Spinal cord (tissue), 10 donors: ENCODE data around the gene B4GALT1. TPM values are rescaled to one million over a fixed set of nuclear protein-coding genes. Genes with fewer than 3 reads are reported as not detected.
A peak's percentile ranks its signal among the peaks of the same experiment; 100 is the strongest.
"Not testable (repeated sequence)": the region's sequence is repeated elsewhere in the genome, so short reads cannot be mapped to it uniquely, and the experiment has no call there.

Experiments used
- DNase-seq, 6 donors: peaks; one replicate each; pipeline versions ENCODE4 v3.0.0 to v3.0.0-alpha.2; 2013 to 2015; ENCODE audit warnings: low spot score in 6 of 6, low read depth in 4 of 6
- H3K27ac ChIP-seq: one replicate; pipeline ENCODE4 v1.5.1; 2013; ENCODE audit warnings: low read depth, low read length, control low read depth
- H3K27me3 ChIP-seq: one replicate; pipeline ENCODE4 v1.6.1; 2013; ENCODE audit warnings: low read length; ENCODE audit not compliant: control insufficient read depth, insufficient read depth
- H3K36me3 ChIP-seq: one replicate; pipeline ENCODE4 v1.6.1; 2013; ENCODE audit warnings: low read length; ENCODE audit not compliant: control insufficient read depth, insufficient read depth
- H3K4me1 ChIP-seq: one replicate; pipeline ENCODE4 v1.6.1; 2013; ENCODE audit warnings: low read length; ENCODE audit not compliant: control insufficient read depth, insufficient read depth
- H3K4me3 ChIP-seq: one replicate; pipeline ENCODE4 v1.5.1; 2013; ENCODE audit warnings: low read depth, low read length, control low read depth
- H3K9me3 ChIP-seq: one replicate; pipeline ENCODE4 v1.6.1; 2013; ENCODE audit warnings: low read length; ENCODE audit not compliant: control insufficient read depth, insufficient read depth
- WGBS: methylation state at CpG from one replicate; pipeline ENCODE4 v1.1.5; 2013; ENCODE audit warnings: missing lambda C conversion rate; ENCODE audit not compliant: insufficient coverage; 5-methylcytosine and 5-hydroxymethylcytosine counted together
- polyA plus RNA-seq, 2 donors: library from polyadenylated mRNA; unstranded; fragments of 120-200 nt; gene quantifications; one replicate each; pipeline ENCODE4 v1.2.1, GENCODE V29; 2013; ENCODE audit not compliant: insufficient read length in 2 of 2
- total RNA-seq, 2 donors: library from RNA; depleted of rRNA in 1 of 2; stranded (reverse); fragments of 120-200 nt in 1 of 2; fragments of >200 nt in 1 of 2; gene quantifications; one replicate each; pipeline versions ENCODE4 v1.2.3 to v1.2.4, GENCODE V29; 2013 to 2014
- donor health status: healthy.

B4GALT1 gene
- total and polyA plus RNA-seq, 4 donors, result 9.5 to 13.3 (median 11.3) TPM

- no CpG with 5 or more reads among the region's 5 CpGs for WGBS
Observed at GRCh38 chr9:33105504-33105903, 61.6 kb downstream of the B4GALT1 start.

GRCh38 chr9:33104401-33104800, 62.7 kb downstream of the B4GALT1 start:
- DNase-seq, result no peak
- WGBS, result 89% methylated on average over 5 of the region's 7 CpGs
- peak overlapping the region; percentile 47 for H3K27ac ChIP-seq
- H3K4me3 ChIP-seq, result no peak overlapping the region
- no peaks in the 10 kb centered on the region for H3K27me3 ChIP-seq
- H3K36me3 ChIP-seq, result no peaks in the 10 kb centered on the region
- no peaks in the 10 kb centered on the region for H3K9me3 ChIP-seq
- H3K4me1 ChIP-seq, result peaks cover 10% of the 10 kb centered on the region

More at GRCh38 chr9:33105504-33105903, 61.6 kb downstream of the B4GALT1 start:
- H3K27me3 ChIP-seq, result no peaks in the 10 kb centered on the region
- H3K27ac ChIP-seq, result no peak overlapping the region
- no peaks in the 10 kb centered on the region for H3K9me3 ChIP-seq
- no peak for DNase-seq
- H3K4me3 ChIP-seq, result no peak overlapping the region
- no peaks in the 10 kb centered on the region for H3K36me3 ChIP-seq
- peaks cover 10% of the 10 kb centered on the region for H3K4me1 ChIP-seq

GRCh38 chr9:33103501-33104281, 63.4 kb downstream of the B4GALT1 start:
- no peaks in the 10 kb centered on the region for H3K36me3 ChIP-seq
- H3K27ac ChIP-seq, result peak overlapping the region; percentile 47
- no peaks in the 10 kb centered on the region for H3K9me3 ChIP-seq
- H3K27me3 ChIP-seq, result no peaks in the 10 kb centered on the region
- H3K4me3 ChIP-seq, result no peak overlapping the region
- H3K4me1 ChIP-seq, result peaks cover 10% of the 10 kb centered on the region
- no peak for DNase-seq
- WGBS, result 100% methylated on average over 1 of the region's 8 CpGs

- peaks cover 10% of the 10 kb centered on the region for H3K4me1 ChIP-seq
- H3K9me3 ChIP-seq, result no peaks in the 10 kb centered on the region
- H3K4me3 ChIP-seq, result no peak overlapping the region
- no peak for DNase-seq
- no peaks in the 10 kb centered on the region for H3K36me3 ChIP-seq
- H3K27me3 ChIP-seq, result no peaks in the 10 kb centered on the region
- peak overlapping the region; percentile 15 for H3K27ac ChIP-seq
- WGBS, result 86% methylated on average over 12 of the region's 13 CpGs
Observed at GRCh38 chr9:33102551-33103210, 64.5 kb downstream of the B4GALT1 start.

- H3K4me3 ChIP-seq, result no peak overlapping the region
- no peaks in the 10 kb centered on the region for H3K27me3 ChIP-seq
- no peaks in the 10 kb centered on the region for H3K9me3 ChIP-seq
- H3K4me1 ChIP-seq, result peaks cover 3% of the 10 kb centered on the region
- H3K27ac ChIP-seq, result no peak overlapping the region
- 86% methylated on average over 9 of the region's 10 CpGs for WGBS
- no peaks in the 10 kb centered on the region for H3K36me3 ChIP-seq
- DNase-seq, result peak in 1 of 6 donors; percentile 49
Observed at GRCh38 chr9:33101104-33101951, 65.8 kb downstream of the B4GALT1 start.

GRCh38 chr9:33099754-33100153, 67.4 kb downstream of the B4GALT1 start:
- H3K4me3 ChIP-seq, result no peak overlapping the region
- WGBS, result 90% methylated on average over 2 of the region's 2 CpGs
- H3K36me3 ChIP-seq, result no peaks in the 10 kb centered on the region

GRCh38 chr9:33097192-33097591, 69.9 kb downstream of the B4GALT1 start:
- H3K27ac ChIP-seq, result no peak overlapping the region
- no peaks in the 10 kb centered on the region for H3K9me3 ChIP-seq
- H3K4me1 ChIP-seq, result peaks cover 3% of the 10 kb centered on the region
- DNase-seq, result no peak
- H3K36me3 ChIP-seq, result no peaks in the 10 kb centered on the region
- WGBS, result no CpG with 5 or more reads among the region's 3 CpGs
- H3K4me3 ChIP-seq, result no peak overlapping the region
- H3K27me3 ChIP-seq, result no peaks in the 10 kb centered on the region

More at GRCh38 chr9:33099754-33100153, 67.4 kb downstream of the B4GALT1 start:
- Histone ChIP-seq H3K27ac (no peak overlapping the region), H3K4me1 (peaks cover 3% of the 10 kb centered on the region), H3K9me3 (no peaks in the 10 kb centered on the region), H3K27me3 (no peaks in the 10 kb centered on the region)
- no peak for DNase-seq

GRCh38 chr9:33092634-33093033, 74.5 kb downstream of the B4GALT1 start:
- H3K27ac ChIP-seq, result no peak overlapping the region
- H3K4me1 ChIP-seq, result no peaks in the 10 kb centered on the region
- no peak overlapping the region for H3K4me3 ChIP-seq
- DNase-seq, result no peak
- WGBS, result no CpG with 5 or more reads among the region's 5 CpGs
- H3K27me3 ChIP-seq, result no peaks in the 10 kb centered on the region
- H3K9me3 ChIP-seq, result no peaks in the 10 kb centered on the region
- no peaks in the 10 kb centered on the region for H3K36me3 ChIP-seq

GRCh38 chr9:33085672-33086071, 81.5 kb downstream of the B4GALT1 start:
- H3K27me3 ChIP-seq, H3K9me3 ChIP-seq, H3K27ac ChIP-seq, H3K36me3 ChIP-seq, DNase-seq, H3K4me3 ChIP-seq, H3K4me1 ChIP-seq: not testable (repeated sequence)
- WGBS, result 90% methylated on average over 7 of the region's 9 CpGs
